Ishikawa (cell line): ENCODE results near the gene EEA1.

Experiments
- CEBPB ChIP-seq: IDR thresholded peaks from 2 replicates; pipeline ENCODE4 v1.6.1; 2012
- CREB1 ChIP-seq: IDR thresholded peaks from 2 replicates; pipeline ENCODE4 v1.6.1; 2012; ENCODE audit warnings: low read depth
- EGR1 ChIP-seq: IDR thresholded peaks from 2 replicates; pipeline ENCODE4 v1.6.1; 2012
- EP300 ChIP-seq: IDR thresholded peaks from 2 replicates; pipeline ENCODE4 v1.6.1; 2012; ENCODE audit warnings: borderline replicate concordance
- FOXM1 ChIP-seq: IDR thresholded peaks from 2 replicates; pipeline ENCODE4 v1.6.1; 2012; ENCODE audit warnings: low read depth, borderline replicate concordance
- MAX ChIP-seq: IDR thresholded peaks from 2 replicates; pipeline ENCODE4 v1.6.1; 2012
- NFIC ChIP-seq: IDR thresholded peaks from 2 replicates; pipeline ENCODE4 v1.6.1; 2012
- RAD21 ChIP-seq: IDR thresholded peaks from 2 replicates; pipeline ENCODE4 v1.6.1; 2012; ENCODE audit warnings: low read depth
- REST ChIP-seq: IDR thresholded peaks from 2 replicates; pipeline ENCODE4 v1.6.1; 2012; ENCODE audit warnings: low read depth, mild to moderate bottlenecking
- TAF1 ChIP-seq: IDR thresholded peaks from 2 replicates; pipeline ENCODE4 v1.6.1; 2012; ENCODE audit warnings: low read depth, mild to moderate bottlenecking
- TCF12 ChIP-seq: IDR thresholded peaks from 2 replicates; pipeline ENCODE4 v1.6.1; 2012; ENCODE audit warnings: low read depth
- TEAD4 ChIP-seq: IDR thresholded peaks from 2 replicates; pipeline ENCODE4 v1.6.1; 2012
- USF1 ChIP-seq: IDR thresholded peaks from 2 replicates; pipeline ENCODE4 v1.6.1; 2012
- YY1 ChIP-seq: IDR thresholded peaks from 2 replicates; pipeline ENCODE4 v1.6.1; 2012; ENCODE audit warnings: low read depth
- ZBTB7A ChIP-seq: IDR thresholded peaks from 2 replicates; pipeline ENCODE4 v1.6.1; 2012; ENCODE audit warnings: low read depth

EEA1 gene

GRCh38 chr12:92877904-92878303, 51.2 kb downstream of the EEA1 start:
- TF ChIP-seq REST (no peak), ZBTB7A (no peak), YY1 (no peak), RAD21 (no peak), NFIC (no peak), EGR1 (no peak), EP300 (no peak), MAX (no peak), CREB1 (no peak), FOXM1 (no peak), TEAD4 (no peak), TCF12 (no peak), USF1 (no peak), TAF1 (no peak), CEBPB (no peak)

GRCh38 chr12:92876496-92876895, 52.6 kb downstream of the EEA1 start:
- no peak for TF ChIP-seq RAD21
- no peak for TF ChIP-seq FOXM1
- TF ChIP-seq EP300, result no peak
- TF ChIP-seq TEAD4, result no peak
- no peak for TF ChIP-seq TCF12
- TF ChIP-seq ZBTB7A, result no peak
- no peak for TF ChIP-seq TAF1
- no peak for TF ChIP-seq NFIC
- no peak for TF ChIP-seq EGR1
- TF ChIP-seq REST, result no peak
- no peak for TF ChIP-seq CEBPB
- no peak for TF ChIP-seq MAX
- TF ChIP-seq USF1, result no peak
- TF ChIP-seq CREB1, result no peak

- TF ChIP-seq YY1 (no peak), RAD21 (no peak), REST (no peak), NFIC (no peak), FOXM1 (no peak), MAX (no peak), CEBPB (no peak), EP300 (no peak), TEAD4 (no peak), USF1 (no peak)
Measured at GRCh38 chr12:92871116-92871515, 58.0 kb downstream of the EEA1 start.

GRCh38 chr12:92866418-92866817, 62.7 kb downstream of the EEA1 start:
- TF ChIP-seq TAF1, result no peak
- no peak for TF ChIP-seq CREB1
- TF ChIP-seq TCF12, result no peak
- TF ChIP-seq USF1, result no peak
- TF ChIP-seq CEBPB, result no peak
- TF ChIP-seq NFIC, result no peak
- no peak for TF ChIP-seq MAX
- no peak for TF ChIP-seq EP300
- no peak for TF ChIP-seq EGR1
- TF ChIP-seq YY1, result no peak
- TF ChIP-seq ZBTB7A, result no peak
- no peak for TF ChIP-seq TEAD4
- TF ChIP-seq REST, result no peak
- TF ChIP-seq FOXM1, result no peak
- TF ChIP-seq RAD21, result no peak
